HepG2 (cell line): ENCODE data around the gene RPUSD4. TPM values are rescaled to one million over a fixed set of nuclear protein-coding genes. Genes with fewer than 3 reads are reported as not detected.

Experiments
- ATAC-seq: fragments of 200-7000 bp; cut with Tn5 transposase; 3 replicates; pipeline ENCODE4 v1.9.1; 2020; ENCODE audit warnings: mild to moderate bottlenecking, moderate library complexity
- BruUV-seq: library from RNA; stranded (reverse); fragments of 400-500 nt; replicated peaks from 2 replicates; lab custom pipeline; 2021; lab: Mats Ljungman, UMichigan
- CTCF ChIA-PET: fragments of 300-600 bp; formaldehyde crosslinking; extraction: SDS; loops from one replicate; lab custom pipeline; 2021; ENCODE audit warnings: low total read pairs, inconsistent platforms, low intra/inter-chr PET ratio; lab: Yijun Ruan, JAX
- POLR2A ChIA-PET: fragments of 350-600 bp; sonication (Branson Sonifier 250); formaldehyde crosslinking; loops from one replicate; lab custom pipeline; 2020; ENCODE audit warnings: antibody characterized with exemption, inconsistent platforms; lab: Yijun Ruan, JAX
- DNase-seq: peaks from one replicate; pipeline ENCODE4 v3.0.0-alpha.2; 2015; ENCODE audit warnings: low spot score
- FAIRE-seq: peaks from 3 replicates; lab custom pipeline; 2011; peaks lifted over from hg19 to GRCh38; lab: Jason Lieb, UNC
- H2AFZ ChIP-seq: one replicate; pipeline ENCODE4 v1.6.1; 2011; ENCODE audit warnings: low read length, inconsistent platforms
- H3K27ac ChIP-seq: fragments of 300-600 bp; 3 replicates; pipeline ENCODE4 v1.8.0; 2011; ENCODE audit warnings: mixed run types, mild to moderate bottlenecking, mixed read lengths, low read length, inconsistent platforms; ENCODE audit not compliant: insufficient read depth; ENCODE audit errors: extremely low read length
- H3K27me3 ChIP-seq, 2 experiments: fragments of 200-600 bp in 1 of 2; 2 replicates in 1 of 2; 3 replicates in 1 of 2; pipeline versions ENCODE4 v1.6.0 to v1.8.0; 2011; ENCODE audit warnings: low read length in 2 of 2, mild to moderate bottlenecking in 2 of 2, moderate library complexity in 2 of 2, inconsistent platforms in 1 of 2; ENCODE audit not compliant: insufficient read depth in 2 of 2, control insufficient read depth in 1 of 2
- H3K36me3 ChIP-seq, 2 experiments: fragments of 200-600 bp in 1 of 2; replicated peaks in 1 of 2; 2 replicates in 1 of 2; 3 replicates in 1 of 2; pipeline versions ENCODE4 v1.5.1 to v1.8.0; 2011; ENCODE audit warnings: low read length in 2 of 2, inconsistent platforms in 1 of 2; ENCODE audit not compliant: insufficient read depth in 2 of 2, control insufficient read depth in 1 of 2
- H3K4me1 ChIP-seq: 2 replicates; pipeline ENCODE4 v1.5.1; 2012; ENCODE audit warnings: low read length, inconsistent platforms; ENCODE audit not compliant: insufficient read depth
- H3K4me2 ChIP-seq: 2 replicates; pipeline ENCODE4 v1.6.0; 2011; ENCODE audit warnings: low read depth, low read length, inconsistent platforms
- H3K4me3 ChIP-seq, 3 experiments: fragments of 200-600 bp in 1 of 3; sonication (generic), shearing (Covaris generic) in 1 of 3; replicated peaks in 1 of 3; 2 replicates each; pipeline ENCODE4 v1.5.1; 2011 to 2016; ENCODE audit warnings: low read length in 3 of 3, inconsistent platforms in 2 of 3, low read depth in 2 of 3, mild to moderate bottlenecking in 2 of 3, control low read depth in 1 of 3, mixed read lengths in 1 of 3; ENCODE audit not compliant: insufficient read depth in 1 of 3
- H3K79me2 ChIP-seq: one replicate; pipeline ENCODE4 v1.6.1; 2011; ENCODE audit warnings: low read length, inconsistent platforms; ENCODE audit not compliant: insufficient read depth
- H3K9ac ChIP-seq: 2 replicates; pipeline ENCODE4 v1.6.0; 2011; ENCODE audit warnings: mild to moderate bottlenecking, low read depth, low read length, inconsistent platforms; ENCODE audit not compliant: insufficient read depth
- H3K9me3 ChIP-seq: 2 replicates; pipeline ENCODE4 v1.5.1; 2012; ENCODE audit warnings: mild to moderate bottlenecking, low read length
- H4K20me1 ChIP-seq: 2 replicates; pipeline ENCODE4 v1.6.0; 2011; ENCODE audit warnings: inconsistent platforms, mild to moderate bottlenecking, low read length, moderate library complexity; ENCODE audit not compliant: insufficient read depth
- BATF2 ChIP-seq: sonication (generic); formaldehyde crosslinking; IDR thresholded peaks from 2 replicates; pipeline ENCODE4 v1.8.0; 2022; ENCODE audit warnings: mild to moderate bottlenecking, missing genetic modification reagents, moderate library complexity
- CC2D1A ChIP-seq: sonication (generic); formaldehyde crosslinking; IDR thresholded peaks from 2 replicates; pipeline ENCODE4 v1.8.1; 2023; ENCODE audit warnings: mild to moderate bottlenecking, missing genetic modification reagents
- FOSL2 ChIP-seq: sonication (generic); formaldehyde crosslinking; IDR thresholded peaks from 2 replicates; pipeline ENCODE4 v1.4.0; 2020; ENCODE audit warnings: missing genetic modification reagents
- KLF15 ChIP-seq: sonication (generic); formaldehyde crosslinking; IDR thresholded peaks from 2 replicates; pipeline ENCODE4 v1.8.1; 2023; ENCODE audit warnings: borderline replicate concordance, mild to moderate bottlenecking, inconsistent platforms, missing genetic modification reagents, mixed read lengths
- MEF2D ChIP-seq: sonication (generic); formaldehyde crosslinking; IDR thresholded peaks from 2 replicates; pipeline ENCODE4 v1.5.1; 2020; ENCODE audit warnings: mild to moderate bottlenecking, missing genetic modification reagents
- NRL ChIP-seq: sonication (generic); formaldehyde crosslinking; IDR thresholded peaks from 2 replicates; pipeline ENCODE4 v1.5.0; 2020; ENCODE audit warnings: missing genetic modification reagents, mild to moderate bottlenecking, moderate library complexity, borderline replicate concordance
- REXO4 ChIP-seq: sonication (generic); formaldehyde crosslinking; IDR thresholded peaks from 2 replicates; pipeline ENCODE4 v1.8.0; 2022; ENCODE audit warnings: missing genetic modification reagents, mild to moderate bottlenecking, borderline replicate concordance
- RFX3 ChIP-seq: IDR thresholded peaks from 2 replicates; pipeline ENCODE4 v1.6.1; 2016; ENCODE audit warnings: missing biosample characterization, missing genetic modification reagents
- ZBTB1 ChIP-seq: sonication (generic); formaldehyde crosslinking; IDR thresholded peaks from 2 replicates; pipeline ENCODE4 v1.4.0; 2020; ENCODE audit warnings: missing genetic modification reagents, borderline replicate concordance
- ZBTB14 ChIP-seq: sonication (generic); formaldehyde crosslinking; IDR thresholded peaks from 2 replicates; pipeline ENCODE4 v1.4.0; 2020; ENCODE audit warnings: missing genetic modification reagents
- ZBTB33 ChIP-seq: sonication (generic); formaldehyde crosslinking; IDR thresholded peaks from 2 replicates; pipeline ENCODE4 v1.4.0; 2020; ENCODE audit warnings: missing genetic modification reagents
- ZFP37 ChIP-seq: sonication (generic); formaldehyde crosslinking; IDR thresholded peaks from 2 replicates; pipeline ENCODE4 v1.4.0; 2020; ENCODE audit warnings: missing genetic modification reagents, borderline replicate concordance
- ZFX ChIP-seq: sonication (generic); formaldehyde crosslinking; IDR thresholded peaks from 2 replicates; pipeline ENCODE4 v1.4.0; 2020; ENCODE audit warnings: mild to moderate bottlenecking, low read depth, missing genetic modification reagents, moderate library complexity
- ZNF101 ChIP-seq: sonication (generic); formaldehyde crosslinking; IDR thresholded peaks from 2 replicates; pipeline ENCODE4 v1.4.0; 2020; ENCODE audit warnings: mild to moderate bottlenecking, low read depth, missing genetic modification reagents, borderline replicate concordance
- ZNF547 ChIP-seq: sonication (generic); formaldehyde crosslinking; IDR thresholded peaks from 2 replicates; pipeline ENCODE4 v1.5.1; 2020; ENCODE audit warnings: mild to moderate bottlenecking, missing genetic modification reagents
- ZNF563 ChIP-seq: sonication (generic); formaldehyde crosslinking; IDR thresholded peaks from 2 replicates; pipeline ENCODE4 v1.8.0; 2022; ENCODE audit warnings: mild to moderate bottlenecking, moderate library complexity, missing genetic modification reagents
- ZNF687 ChIP-seq: sonication (generic); formaldehyde crosslinking; IDR thresholded peaks from 2 replicates; pipeline ENCODE4 v1.5.1; 2020; ENCODE audit warnings: mild to moderate bottlenecking, missing genetic modification reagents, moderate library complexity
- in situ Hi-C: cut with HindIII; loops from 2 replicates; pipeline ENCODE4 v1.10.0; 2017; ENCODE audit warnings: low pct_unique_long_range_greater_than_20kb; ENCODE audit not compliant: extremely low pct_ligation_motif_present
- intact Hi-C: fragments of 100-400 bp; cut with micrococcal nuclease; formaldehyde crosslinking; loops from one replicate; pipeline ENCODE4 v1.10.0; 2022; ENCODE audit not compliant: unreplicated experiment
- polyA plus RNA-seq, 8 experiments: library from polyadenylated mRNA; depleted of rRNA in 3 of 8; stranded (reverse) in 7 of 8; unstranded in 1 of 8; fragments of >200 nt; fragmentation: Illumina TruSeq in 4 of 8; extraction: Trizol in 4 of 8; gene quantifications; 2 replicates each; pipeline versions ENCODE4 v1.2.1 to v1.2.3, GENCODE V29; 2011 to 2016; ENCODE audit warnings: low read depth in 4 of 8, missing spikeins in 1 of 8, mixed read lengths in 1 of 8; ENCODE audit not compliant: insufficient read depth in 1 of 8
- total RNA-seq, 5 experiments: library from RNA; depleted of rRNA; stranded (reverse); fragments of >200 nt; fragmentation: Illumina TruSeq; extraction: Trizol; gene quantifications; 2 replicates each; pipeline ENCODE4 v1.2.3, GENCODE V29; 2016; ENCODE audit warnings: low read depth in 1 of 5

Gene RPUSD4
- total and polyA plus RNA-seq, 2 of the 13 experiments (the other 11 are each of a cell fraction or from before 2014, with no cell fraction given), result 45.0 to 52.9 TPM

GRCh38 chr11:126153006-126153405 lies 58.4 kb downstream of the RPUSD4 start (continued):
- no peak for TF ChIP-seq ZBTB14 (CRISPR knock-in tag)
- no peak for TF ChIP-seq ZFP37 (CRISPR knock-in tag)
- no peak for TF ChIP-seq BATF2 (CRISPR knock-in tag)
- no peak for TF ChIP-seq RFX3 (CRISPR knock-in tag)
- no peak for TF ChIP-seq FOSL2 (CRISPR knock-in tag)
- no peak for TF ChIP-seq ZNF563 (CRISPR knock-in tag)
- no peak for TF ChIP-seq KLF15 (CRISPR knock-in tag)
- no peak for TF ChIP-seq ZNF101 (CRISPR knock-in tag)
- no peak for TF ChIP-seq MEF2D (CRISPR knock-in tag)
- TF ChIP-seq NRL (CRISPR knock-in tag), result no peak

GRCh38 chr11:126152586-126152985 lies 58.9 kb downstream of the RPUSD4 start:
- ChIA-PET POLR2A (interaction anchor here (0.9 to 1.4 kb wide), 2 partner anchors 11 to 34 kb away, joined by 3 to 4 read pairs; no protein-coding TSS in a partner anchor), CTCF (no interaction called here)
- no peak for FAIRE-seq
- H3K9ac ChIP-seq, result no peak overlapping the region
- H3K4me3 ChIP-seq, result no peak overlapping the region
- H2AFZ ChIP-seq, result no peak overlapping the region
- no peaks in the 10 kb centered on the region for H3K9me3 ChIP-seq
- no peak for ATAC-seq
- H3K4me2 ChIP-seq, result no peak overlapping the region
- H3K27ac ChIP-seq, result no peak overlapping the region
- DNase-seq, result no peak
- H3K4me1 ChIP-seq, result peaks cover 70% of the 10 kb centered on the region
- no TSS peak for BruUV-seq
- intact Hi-C loops (no loop called here), in situ Hi-C loops (no loop called here)
- no peaks in the 10 kb centered on the region for H3K36me3 ChIP-seq
- no peaks in the 10 kb centered on the region for H3K79me2 ChIP-seq
- no peaks in the 10 kb centered on the region for H4K20me1 ChIP-seq
- H3K27me3 ChIP-seq, result no peaks in the 10 kb centered on the region
- TF ChIP-seq ZBTB1 (CRISPR knock-in tag), result no peak
- no peak for TF ChIP-seq ZNF687 (CRISPR knock-in tag)
- no peak for TF ChIP-seq ZNF547 (CRISPR knock-in tag)
- no peak for TF ChIP-seq REXO4 (CRISPR knock-in tag)
- no peak for TF ChIP-seq ZFX
- TF ChIP-seq ZBTB33 (CRISPR knock-in tag), result no peak
- no peak for TF ChIP-seq CC2D1A
